SK-N-MC (cell line): ENCODE data around the gene AANAT.

ENCODE experiments used
- DNase-seq: peaks from one replicate; pipeline ENCODE4 v3.0.0-alpha.2; 2011; ENCODE audit warnings: low read depth, low spot score
- H3K27ac ChIP-seq: fragments of 200-600 bp; sonication (generic); 2 replicates; pipeline ENCODE4 v1.5.1; 2016; ENCODE audit warnings: mixed run types
- H3K36me3 ChIP-seq: fragments of 200-600 bp; sonication (generic); 2 replicates; pipeline ENCODE4 v1.6.1; 2017; ENCODE audit warnings: antibody characterized with exemption, low read length, mixed read lengths; ENCODE audit not compliant: insufficient read depth
- H3K4me3 ChIP-seq: fragments of 200-600 bp; sonication (generic); 2 replicates; pipeline ENCODE4 v1.5.1; 2016
- H3K9ac ChIP-seq: fragments of 200-600 bp; sonication (generic); 2 replicates; pipeline ENCODE4 v1.8.0; 2017; ENCODE audit warnings: mixed run types, mixed read lengths; ENCODE audit not compliant: insufficient read length
- H3K9me3 ChIP-seq: fragments of 200-600 bp; sonication (generic); 2 replicates; pipeline ENCODE4 v1.6.1; 2017; ENCODE audit warnings: low read depth, mild to moderate bottlenecking, antibody characterized with exemption, low read length, moderate library complexity, mixed read lengths
- EZH2 ChIP-seq: fragments of 200-600 bp; sonication (generic); IDR thresholded peaks from one replicate; pipeline ENCODE4 v1.6.1; 2017; ENCODE audit warnings: antibody characterized with exemption
- FOXP2 ChIP-seq: optimal IDR thresholded peaks from 2 replicates; pipeline ENCODE3; 2011; ENCODE audit warnings: mild to moderate bottlenecking, moderate library complexity; ENCODE audit not compliant: insufficient read depth; ENCODE audit errors: extremely low read length, control extremely low read depth
- POLR2AphosphoS5 ChIP-seq: IDR thresholded peaks from 2 replicates; pipeline ENCODE4 v1.6.1; 2012; ENCODE audit warnings: mild to moderate bottlenecking, low read depth, low read length, borderline replicate concordance

The AANAT gene

DNA sequence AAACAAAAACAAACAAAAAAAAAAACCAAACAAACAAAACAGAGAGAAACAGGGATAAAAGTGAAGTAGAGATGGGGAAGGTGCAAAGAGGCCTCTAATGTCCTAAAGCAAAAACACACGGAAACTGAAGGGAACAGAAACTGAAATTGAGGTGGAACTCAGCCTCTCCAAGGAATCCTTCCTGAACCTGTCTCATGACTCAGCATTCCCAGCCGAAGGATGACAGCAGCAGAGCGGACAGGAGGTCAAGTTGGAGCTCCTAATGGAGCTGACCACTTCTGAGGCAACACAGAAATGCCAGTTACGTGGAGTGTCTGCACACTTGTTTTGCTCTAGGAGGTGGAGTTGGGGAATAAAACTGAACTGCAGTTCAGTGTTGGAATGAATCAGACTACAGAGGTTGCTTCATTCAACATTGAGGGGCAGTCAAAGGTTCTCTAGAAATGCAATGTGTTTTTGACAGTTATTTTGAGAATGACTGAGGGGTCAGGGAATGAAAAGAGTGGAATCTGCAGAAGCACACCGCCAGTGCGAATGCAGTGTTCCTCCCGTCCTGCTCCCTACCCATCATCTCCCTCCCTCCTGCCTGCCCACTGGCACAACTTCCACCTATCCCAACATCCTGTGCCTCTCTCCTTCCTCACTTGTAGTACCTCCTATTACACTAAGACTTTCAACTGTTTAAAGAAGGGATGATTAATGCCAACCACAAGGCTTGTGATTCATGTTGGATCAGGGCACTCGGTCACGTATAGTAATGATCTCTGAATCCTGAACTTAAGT lies 20.8 kb upstream of the AANAT start:
- no peak overlapping the region for H3K9ac ChIP-seq
- H3K27ac ChIP-seq: peak overlapping the region; percentile 49; the same call in 1 of the 2 replicates
- no peaks in the 10 kb centered on the region for H3K36me3 ChIP-seq
- no peak overlapping the region for H3K4me3 ChIP-seq
- no peaks in the 10 kb centered on the region for H3K9me3 ChIP-seq
- TF ChIP-seq POLR2AphosphoS5 (no peak), EZH2 (no peak), FOXP2 (no peak)
- DNase-seq: no peak

GRCh38 chr17:76447931-76448652 lies 19.3 kb upstream of the AANAT start:
- H3K27ac ChIP-seq: no peak overlapping the region
- H3K36me3 ChIP-seq: no peaks in the 10 kb centered on the region
- TF ChIP-seq EZH2 (no peak), FOXP2 (no peak), POLR2AphosphoS5 (no peak)
- no peak overlapping the region for H3K9ac ChIP-seq
- no peak for DNase-seq
- no peaks in the 10 kb centered on the region for H3K9me3 ChIP-seq
- H3K4me3 ChIP-seq: no peak overlapping the region

- H3K27ac ChIP-seq: no peak overlapping the region
- no peak overlapping the region for H3K4me3 ChIP-seq
- H3K9me3 ChIP-seq: no peaks in the 10 kb centered on the region
- no peak overlapping the region for H3K9ac ChIP-seq
- TF ChIP-seq POLR2AphosphoS5: no peak
- no peak for TF ChIP-seq EZH2
- TF ChIP-seq FOXP2: no peak
- no peaks in the 10 kb centered on the region for H3K36me3 ChIP-seq
- no peak for DNase-seq
These were observed 18.3 kb upstream of the AANAT start for GRCh38 chr17:76449126-76449525.

GRCh38 chr17:76451506-76451905 lies 15.9 kb upstream of the AANAT start:
- Histone ChIP-seq H3K27ac (no peak overlapping the region), H3K36me3 (no peaks in the 10 kb centered on the region), H3K9ac (peak overlapping the region; percentile 93), H3K4me3 (peak overlapping the region; percentile 96), H3K9me3 (no peaks in the 10 kb centered on the region)
- TF ChIP-seq FOXP2: no peak
- no peak for TF ChIP-seq EZH2
- TF ChIP-seq POLR2AphosphoS5: no peak
- no peak for DNase-seq

GRCh38 chr17:76452127-76452659 lies 15.2 kb upstream of the AANAT start:
- Histone ChIP-seq H3K9ac (peak overlapping the region; percentile 93), H3K4me3 (peak overlapping the region; percentile 96), H3K36me3 (no peaks in the 10 kb centered on the region), H3K9me3 (no peaks in the 10 kb centered on the region), H3K27ac (no peak overlapping the region)
- no peak for DNase-seq
- TF ChIP-seq POLR2AphosphoS5: no peak
- TF ChIP-seq FOXP2: no peak
- TF ChIP-seq EZH2: no peak

DNA sequence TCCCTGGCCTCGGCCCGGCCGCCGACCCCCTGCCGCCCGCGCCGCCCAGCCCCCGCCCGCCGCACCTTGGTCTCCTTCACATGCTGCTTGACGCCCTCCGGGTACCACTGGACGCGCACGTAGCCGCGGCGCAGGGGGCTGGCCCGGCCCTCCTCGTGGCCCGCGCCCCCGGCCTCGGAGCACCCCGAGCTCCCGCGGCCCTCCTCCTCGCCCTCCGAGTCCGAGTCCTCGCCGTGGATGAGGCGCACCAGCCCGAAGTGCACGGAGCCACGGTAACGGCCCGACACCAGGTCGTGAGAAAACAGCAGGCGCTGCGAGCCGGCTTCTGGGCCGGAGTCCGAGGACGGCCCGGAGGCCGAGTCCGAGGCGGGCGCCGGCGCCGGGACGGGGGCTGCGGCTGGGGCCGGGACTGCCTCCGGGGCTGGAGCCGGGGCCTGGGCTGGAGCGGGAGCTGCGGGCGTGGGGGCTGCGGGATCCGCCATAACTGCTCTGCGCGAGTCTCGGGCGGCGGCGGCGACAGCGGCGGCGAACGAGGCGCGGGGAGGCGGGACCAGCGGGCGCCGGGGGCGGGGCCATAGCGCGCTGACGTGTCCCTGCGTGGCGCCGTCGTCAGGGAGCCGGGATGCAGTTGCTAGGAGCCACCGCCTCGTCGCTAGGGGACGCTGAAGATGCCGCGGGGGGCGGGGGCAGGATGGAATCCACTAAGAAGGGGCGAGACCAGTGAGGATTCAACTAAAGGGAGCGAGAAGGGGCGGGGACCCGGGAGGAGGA lies 14.6 kb upstream of the AANAT start, which contains the start of gene UBE2O:
TSS of gene UBE2O (minus strand) at position 493 of the 771 bp plus-strand sequence. CDS start at position 482, 11 bp downstream.
- no peak for DNase-seq
- H3K9me3 ChIP-seq: no peaks in the 10 kb centered on the region
- H3K27ac ChIP-seq: 0 out of 2 replicates have a peak within 1 kb of the TSS, but pooled peaks have one; percentile 25
- H3K36me3 ChIP-seq: no peaks in the 10 kb centered on the region
- H3K4me3 ChIP-seq: peak within 1 kb of the TSS; percentile 96
- H3K9ac ChIP-seq: peak within 1 kb of the TSS; percentile 93
- TF ChIP-seq POLR2AphosphoS5 (no peak), FOXP2 (no peak), EZH2 (no peak)

GRCh38 chr17:76453431-76453743 lies 14.0 kb upstream of the AANAT start:
- Histone ChIP-seq H3K36me3 (no peaks in the 10 kb centered on the region), H3K9ac (no peak overlapping the region), H3K4me3 (no peak overlapping the region), H3K27ac (no peak overlapping the region), H3K9me3 (no peaks in the 10 kb centered on the region)
- TF ChIP-seq POLR2AphosphoS5: no peak
- TF ChIP-seq FOXP2: no peak
- no peak for TF ChIP-seq EZH2
- no peak for DNase-seq
